ENCODE results near the gene FAF1.

DNA sequence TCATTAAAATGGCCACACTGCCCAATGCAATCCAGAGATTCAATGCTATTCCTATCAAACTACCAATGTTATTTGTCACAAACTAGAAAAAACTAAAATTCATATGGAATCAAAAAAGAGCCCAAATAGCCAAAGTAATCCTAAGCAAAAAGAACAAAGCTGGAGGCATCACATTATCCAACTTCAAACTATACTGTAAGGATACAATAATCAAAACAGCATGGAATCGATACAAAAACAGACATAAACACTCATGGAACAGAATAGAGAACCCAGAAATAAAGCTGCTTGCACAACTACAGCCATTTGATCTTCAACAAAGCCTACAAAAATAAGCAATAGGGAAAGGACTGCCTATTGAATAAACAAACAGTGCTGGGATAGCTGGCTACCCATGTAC lies 100.4 kb downstream of the FAF1 start:
- TF ChIP-seq TCF12 (IDR thresholded peaks at IDR 0.05; ENCODE audit: low read depth, low read length), result no peak
- TF ChIP-seq TAF1 (IDR thresholded peaks at IDR 0.05; ENCODE audit: low read depth, low read length), result no peak
- no peak for TF ChIP-seq EGR1 (IDR thresholded peaks at IDR 0.05; ENCODE audit: borderline replicate concordance, low read depth, low read length)
- TF ChIP-seq SP2 (IDR thresholded peaks at IDR 0.05; ENCODE audit: low read length), result no peak
- no peak for TF ChIP-seq CEBPB (IDR thresholded peaks at IDR 0.05; ENCODE audit: low read depth, low read length)
- no peak for TF ChIP-seq EP300 (IDR thresholded peaks at IDR 0.05; ENCODE audit: borderline replicate concordance in 1 of 2, low read depth in 2 of 2, low read length in 2 of 2)
- TF ChIP-seq, protein P1, sequence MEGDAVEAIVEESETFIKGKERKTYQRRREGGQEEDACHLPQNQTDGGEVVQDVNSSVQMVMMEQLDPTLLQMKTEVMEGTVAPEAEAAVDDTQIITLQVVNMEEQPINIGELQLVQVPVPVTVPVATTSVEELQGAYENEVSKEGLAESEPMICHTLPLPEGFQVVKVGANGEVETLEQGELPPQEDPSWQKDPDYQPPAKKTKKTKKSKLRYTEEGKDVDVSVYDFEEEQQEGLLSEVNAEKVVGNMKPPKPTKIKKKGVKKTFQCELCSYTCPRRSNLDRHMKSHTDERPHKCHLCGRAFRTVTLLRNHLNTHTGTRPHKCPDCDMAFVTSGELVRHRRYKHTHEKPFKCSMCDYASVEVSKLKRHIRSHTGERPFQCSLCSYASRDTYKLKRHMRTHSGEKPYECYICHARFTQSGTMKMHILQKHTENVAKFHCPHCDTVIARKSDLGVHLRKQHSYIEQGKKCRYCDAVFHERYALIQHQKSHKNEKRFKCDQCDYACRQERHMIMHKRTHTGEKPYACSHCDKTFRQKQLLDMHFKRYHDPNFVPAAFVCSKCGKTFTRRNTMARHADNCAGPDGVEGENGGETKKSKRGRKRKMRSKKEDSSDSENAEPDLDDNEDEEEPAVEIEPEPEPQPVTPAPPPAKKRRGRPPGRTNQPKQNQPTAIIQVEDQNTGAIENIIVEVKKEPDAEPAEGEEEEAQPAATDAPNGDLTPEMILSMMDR (IDR thresholded peaks at IDR 0.05; ENCODE audit: control extremely low read depth in 1 of 3, insufficient read depth in 1 of 3, low read depth in 1 of 3, low read length in 3 of 3), result no peak
- TF ChIP-seq ATF2 (IDR thresholded peaks at IDR 0.05; ENCODE audit: low read length), result no peak
- TF ChIP-seq TBP (IDR thresholded peaks at IDR 0.05; ENCODE audit: low read depth, low read length), result no peak
- no peak for TF ChIP-seq RBBP5 (IDR thresholded peaks at IDR 0.05; ENCODE audit: borderline replicate concordance, low read depth, low read length)
- TF ChIP-seq SIN3A (conservative IDR thresholded peaks at IDR 0.05 in 1 of 2, IDR thresholded peaks at IDR 0.05 in 1 of 2; ENCODE audit: low read depth in 1 of 2, low read length in 2 of 2), result no peak

All from H1 (cell line).